ENCODE results near the gene TLK2.
"Not testable (repeated sequence)": the region's sequence is repeated elsewhere in the genome, so short reads cannot be mapped to it uniquely, and the experiment has no call there.

TLK2 gene

DNA sequence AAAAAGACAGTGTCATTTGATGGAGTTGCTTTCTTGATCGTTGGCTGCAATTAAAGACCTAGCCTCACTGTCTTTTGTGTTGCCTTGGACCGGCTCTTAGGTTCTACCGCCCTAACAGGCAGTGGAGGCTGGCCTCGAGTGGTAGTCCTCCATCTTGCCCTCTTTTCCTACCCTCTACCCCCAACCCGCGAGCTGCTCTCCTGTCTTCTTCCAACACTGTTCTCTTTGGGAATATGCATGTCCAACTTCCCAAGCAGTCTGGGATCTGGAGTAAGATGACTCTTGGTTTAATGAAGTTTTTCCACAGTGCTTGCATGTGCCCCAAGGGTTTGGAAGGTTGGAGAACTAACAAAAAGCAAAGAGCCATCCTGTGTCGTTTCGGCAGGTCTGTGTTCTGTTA lies 1.5 kb upstream of the TLK2 start:
- H2AFZ ChIP-seq (ENCODE audit: low read length); H3K18ac ChIP-seq (ENCODE audit: low read length); H2BK15ac ChIP-seq (ENCODE audit: low read length); DNase-seq (ENCODE audit: low spot score); H3K27ac ChIP-seq (replicated peaks; ENCODE audit: low read length); H3K27me3 ChIP-seq (ENCODE audit: control insufficient read depth in 3 of 3, insufficient read depth in 3 of 3, low read depth in 1 of 3, low read length in 3 of 3); H3K79me1 ChIP-seq (ENCODE audit: low read depth, low read length); H2BK5ac ChIP-seq (ENCODE audit: low read length); H4K8ac ChIP-seq (ENCODE audit: low read depth, low read length); H2BK12ac ChIP-seq (ENCODE audit: low read length); H3K23ac ChIP-seq (ENCODE audit: low read depth, low read length, poor library complexity); H3K9me3 ChIP-seq (replicated peaks in 1 of 2; ENCODE audit: control insufficient read depth in 2 of 2, insufficient read depth in 1 of 2, low read depth in 1 of 2, low read length in 2 of 2); H3K4me1 ChIP-seq (ENCODE audit: control insufficient read depth in 2 of 2, insufficient read depth in 1 of 2, low read depth in 1 of 2, low read length in 2 of 2); H4K91ac ChIP-seq (ENCODE audit: low read depth, low read length, poor library complexity); H3K4ac ChIP-seq (ENCODE audit: low read length); H3K14ac ChIP-seq (ENCODE audit: low read length); H2BK120ac ChIP-seq (ENCODE audit: low read depth, low read length); H2AK5ac ChIP-seq (ENCODE audit: low read depth, low read length); H3K9ac ChIP-seq (ENCODE audit: low read depth, low read length, poor library complexity): not testable (repeated sequence)
- peak overlapping the region in 1 of 2 donors; percentile 54 for H3K4me3 ChIP-seq (ENCODE audit: low read length in 2 of 2)
- peaks cover 1 to 23% of the 10 kb centered on the region in 2 donors for H3K36me3 ChIP-seq (replicated peaks in 1 of 2; ENCODE audit: control insufficient read depth in 2 of 2, insufficient read depth in 2 of 2, low read length in 2 of 2)
- H3K4me2 ChIP-seq (ENCODE audit: insufficient read depth, low read length, poor library complexity, severe bottlenecking), result peak overlapping the region; percentile 11
- no CpG with 5 or more reads among the region's 8 CpGs for WGBS, 2 donors (ENCODE audit: extremely low coverage in 2 of 2, insufficient read length in 2 of 2, insufficient replicate concordance in 1 of 2)

DNA sequence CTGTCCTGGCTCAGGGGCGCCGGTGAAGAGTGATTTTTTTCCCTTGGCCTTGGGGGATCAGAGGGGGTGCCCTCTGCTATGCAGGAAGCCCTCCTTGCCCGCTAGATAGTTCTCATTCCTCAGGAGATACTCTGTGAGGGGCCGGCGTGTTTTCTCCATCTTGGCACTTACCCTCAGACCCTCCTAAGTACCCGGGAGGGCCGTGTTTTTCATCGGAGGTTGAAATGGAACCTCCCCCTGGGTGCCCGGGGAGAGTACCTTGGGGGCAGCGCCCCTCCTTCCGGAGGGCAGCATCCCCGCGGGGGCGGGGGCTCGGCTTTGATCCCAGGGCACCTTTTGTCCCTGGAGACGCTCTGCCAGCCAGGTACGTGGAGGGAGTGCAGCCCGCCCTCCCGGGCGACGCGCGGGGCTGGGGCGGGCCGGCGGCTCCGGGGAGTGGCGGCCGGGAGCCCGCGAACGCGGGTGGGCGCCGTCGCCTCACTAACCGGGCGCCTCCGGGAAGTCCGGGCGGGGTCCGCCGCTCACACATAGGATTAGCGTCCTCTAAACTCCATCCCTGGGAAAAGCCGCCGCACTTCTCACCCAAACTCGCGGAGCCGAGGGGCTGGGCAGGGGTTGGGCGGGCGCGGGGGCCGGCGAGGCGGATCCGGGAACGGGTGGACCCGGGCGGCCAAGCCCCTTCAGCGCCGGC lies 762 bp upstream of the TLK2 start:
- H2AFZ ChIP-seq (ENCODE audit: low read length), result peak overlapping the region; percentile 86
- H3K27me3 ChIP-seq (ENCODE audit: control insufficient read depth in 3 of 3, insufficient read depth in 3 of 3, low read depth in 1 of 3, low read length in 3 of 3); H3K4ac ChIP-seq (ENCODE audit: low read length); H4K91ac ChIP-seq (ENCODE audit: low read depth, low read length, poor library complexity); H3K27ac ChIP-seq (replicated peaks; ENCODE audit: low read length); H4K8ac ChIP-seq (ENCODE audit: low read depth, low read length); H3K14ac ChIP-seq (ENCODE audit: low read length); H2BK120ac ChIP-seq (ENCODE audit: low read depth, low read length); DNase-seq (ENCODE audit: low spot score); H2BK15ac ChIP-seq (ENCODE audit: low read length); H3K4me1 ChIP-seq (ENCODE audit: control insufficient read depth in 2 of 2, insufficient read depth in 1 of 2, low read depth in 1 of 2, low read length in 2 of 2); H2AK5ac ChIP-seq (ENCODE audit: low read depth, low read length); H2BK5ac ChIP-seq (ENCODE audit: low read length); H2BK12ac ChIP-seq (ENCODE audit: low read length); H3K9me3 ChIP-seq (replicated peaks in 1 of 2; ENCODE audit: control insufficient read depth in 2 of 2, insufficient read depth in 1 of 2, low read depth in 1 of 2, low read length in 2 of 2); H3K79me1 ChIP-seq (ENCODE audit: low read depth, low read length): not testable (repeated sequence)
- peak overlapping the region; percentile 62 for H3K4me2 ChIP-seq (ENCODE audit: insufficient read depth, low read length, poor library complexity, severe bottlenecking)
- H3K4me3 ChIP-seq (ENCODE audit: low read length in 2 of 2), result peak overlapping the region; percentile 54 to 86
- peak overlapping the region; percentile 60 for H3K9ac ChIP-seq (ENCODE audit: low read depth, low read length, poor library complexity)
- H3K36me3 ChIP-seq (replicated peaks in 1 of 2; ENCODE audit: control insufficient read depth in 2 of 2, insufficient read depth in 2 of 2, low read length in 2 of 2), result peaks cover 2 to 30% of the 10 kb centered on the region in 2 donors
- peak overlapping the region; percentile 55 for H3K23ac ChIP-seq (ENCODE audit: low read depth, low read length, poor library complexity)
- peak overlapping the region; percentile 57 for H3K18ac ChIP-seq (ENCODE audit: low read length)
- WGBS, 2 donors (ENCODE audit: extremely low coverage in 2 of 2, insufficient read length in 2 of 2, insufficient replicate concordance in 1 of 2), result no CpG with 5 or more reads among the region's 61 CpGs

DNA sequence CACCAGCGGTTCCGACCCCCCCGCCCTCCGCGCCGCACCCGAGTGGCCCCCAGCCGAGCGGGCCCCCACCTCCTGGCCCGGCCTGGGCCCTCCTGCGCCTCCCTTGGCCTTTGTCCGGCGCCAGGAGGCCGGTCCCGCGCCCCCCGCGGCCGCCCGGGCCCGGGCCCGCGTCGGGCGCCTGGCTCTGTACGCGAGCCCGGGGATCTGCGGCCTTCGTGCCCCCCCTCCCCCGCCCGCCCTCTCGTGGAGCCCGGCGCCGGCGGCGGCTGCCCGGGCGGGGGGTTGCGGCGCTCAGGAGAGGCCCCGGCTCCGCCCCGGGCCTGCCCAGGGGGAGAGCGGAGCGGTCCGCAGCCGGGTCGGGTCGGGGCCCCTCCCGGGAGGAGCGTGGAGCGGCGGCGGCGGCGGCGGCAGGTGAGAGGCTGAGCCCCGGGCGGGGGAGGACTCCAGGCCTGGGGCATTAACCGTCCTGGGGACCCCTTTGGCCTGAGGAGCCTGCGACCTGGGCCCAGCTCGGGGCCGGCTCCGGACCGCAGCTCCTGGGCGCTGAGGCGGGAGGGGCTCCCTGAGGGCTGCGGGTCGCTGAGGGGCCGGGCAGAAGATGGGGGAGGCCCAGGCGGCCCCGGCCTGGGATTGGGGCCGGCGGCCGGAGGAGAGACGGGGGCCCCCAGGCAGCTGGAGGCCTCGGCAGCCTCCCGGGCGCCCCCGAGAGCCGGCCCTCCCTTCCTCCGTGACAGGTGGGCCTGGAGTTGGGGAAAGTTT lies 434 bp downstream of the TLK2 start:
- peaks cover 2 to 35% of the 10 kb centered on the region in 2 donors for H3K36me3 ChIP-seq (replicated peaks in 1 of 2; ENCODE audit: control insufficient read depth in 2 of 2, insufficient read depth in 2 of 2, low read length in 2 of 2)
- H3K4ac ChIP-seq (ENCODE audit: low read length); H3K4me1 ChIP-seq (ENCODE audit: control insufficient read depth in 2 of 2, insufficient read depth in 1 of 2, low read depth in 1 of 2, low read length in 2 of 2); H2BK12ac ChIP-seq (ENCODE audit: low read length); H3K27me3 ChIP-seq (ENCODE audit: control insufficient read depth in 3 of 3, insufficient read depth in 3 of 3, low read depth in 1 of 3, low read length in 3 of 3); H3K9me3 ChIP-seq (replicated peaks in 1 of 2; ENCODE audit: control insufficient read depth in 2 of 2, insufficient read depth in 1 of 2, low read depth in 1 of 2, low read length in 2 of 2); DNase-seq (ENCODE audit: low spot score); H2BK120ac ChIP-seq (ENCODE audit: low read depth, low read length); H3K14ac ChIP-seq (ENCODE audit: low read length); H4K8ac ChIP-seq (ENCODE audit: low read depth, low read length); H2BK5ac ChIP-seq (ENCODE audit: low read length); H2AK5ac ChIP-seq (ENCODE audit: low read depth, low read length); H3K27ac ChIP-seq (replicated peaks; ENCODE audit: low read length); H3K79me1 ChIP-seq (ENCODE audit: low read depth, low read length); H4K91ac ChIP-seq (ENCODE audit: low read depth, low read length, poor library complexity); H2BK15ac ChIP-seq (ENCODE audit: low read length); H3K23ac ChIP-seq (ENCODE audit: low read depth, low read length, poor library complexity): not testable (repeated sequence)
- H2AFZ ChIP-seq (ENCODE audit: low read length), result peak overlapping the region; percentile 59
- H3K4me3 ChIP-seq (ENCODE audit: low read length in 2 of 2), result peak overlapping the region; percentile 66 to 85
- peak overlapping the region; percentile 54 for H3K4me2 ChIP-seq (ENCODE audit: insufficient read depth, low read length, poor library complexity, severe bottlenecking)
- no CpG with 5 or more reads among the region's 84 CpGs for WGBS, 2 donors (ENCODE audit: extremely low coverage in 2 of 2, insufficient read length in 2 of 2, insufficient replicate concordance in 1 of 2)
- H3K18ac ChIP-seq (ENCODE audit: low read length), result peak overlapping the region; percentile 76
- peak overlapping the region; percentile 44 for H3K9ac ChIP-seq (ENCODE audit: low read depth, low read length, poor library complexity)

DNA sequence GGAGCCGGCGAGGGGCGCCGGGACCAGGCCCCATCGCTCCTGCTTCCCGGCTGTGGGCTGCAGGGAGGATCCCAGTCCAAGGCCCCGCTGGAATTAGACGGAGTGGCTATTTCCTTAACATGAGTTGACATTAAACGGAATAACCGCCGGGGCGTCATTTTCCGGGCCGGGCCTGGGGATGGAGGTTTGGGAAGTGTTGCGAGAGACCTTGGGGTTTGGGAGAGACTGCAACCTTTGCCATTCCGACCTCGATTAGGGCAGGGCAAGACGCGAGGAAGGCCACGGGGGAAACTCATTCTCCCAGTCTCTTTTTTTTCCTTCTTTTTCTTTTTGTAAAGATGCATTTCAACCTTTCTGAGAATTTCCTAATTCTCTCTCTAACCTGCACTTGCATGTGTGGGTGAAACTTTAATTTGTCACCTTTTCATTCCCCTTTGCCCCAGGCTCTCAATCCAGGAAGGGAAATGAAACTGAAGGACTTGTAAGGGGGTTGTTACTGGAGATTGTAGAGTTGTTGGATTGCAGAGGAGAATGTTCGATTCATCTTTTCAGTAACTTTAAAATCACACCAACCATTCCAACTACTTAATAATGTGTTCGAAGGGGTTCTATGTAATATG lies 1.1 kb downstream of the TLK2 start:
- WGBS, 2 donors (ENCODE audit: extremely low coverage in 2 of 2, insufficient read length in 2 of 2, insufficient replicate concordance in 1 of 2), result no CpG with 5 or more reads among the region's 22 CpGs
- not testable (repeated sequence) for H3K4me1 ChIP-seq (ENCODE audit: control insufficient read depth in 2 of 2, insufficient read depth in 1 of 2, low read depth in 1 of 2, low read length in 2 of 2); H3K4ac ChIP-seq (ENCODE audit: low read length); H3K9ac ChIP-seq (ENCODE audit: low read depth, low read length, poor library complexity); H2AK5ac ChIP-seq (ENCODE audit: low read depth, low read length); H3K27me3 ChIP-seq (ENCODE audit: control insufficient read depth in 3 of 3, insufficient read depth in 3 of 3, low read depth in 1 of 3, low read length in 3 of 3); H3K9me3 ChIP-seq (replicated peaks in 1 of 2; ENCODE audit: control insufficient read depth in 2 of 2, insufficient read depth in 1 of 2, low read depth in 1 of 2, low read length in 2 of 2); H4K8ac ChIP-seq (ENCODE audit: low read depth, low read length); H2BK120ac ChIP-seq (ENCODE audit: low read depth, low read length); DNase-seq (ENCODE audit: low spot score); H3K23ac ChIP-seq (ENCODE audit: low read depth, low read length, poor library complexity); H4K91ac ChIP-seq (ENCODE audit: low read depth, low read length, poor library complexity); H2BK15ac ChIP-seq (ENCODE audit: low read length); H2BK5ac ChIP-seq (ENCODE audit: low read length); H3K14ac ChIP-seq (ENCODE audit: low read length); H2BK12ac ChIP-seq (ENCODE audit: low read length); H3K18ac ChIP-seq (ENCODE audit: low read length); H3K79me1 ChIP-seq (ENCODE audit: low read depth, low read length)
- H3K27ac ChIP-seq (replicated peaks; ENCODE audit: low read length), result peak overlapping the region; percentile 20
- peak overlapping the region; percentile 59 for H2AFZ ChIP-seq (ENCODE audit: low read length)
- peak overlapping the region; percentile 54 for H3K4me2 ChIP-seq (ENCODE audit: insufficient read depth, low read length, poor library complexity, severe bottlenecking)
- H3K36me3 ChIP-seq (replicated peaks in 1 of 2; ENCODE audit: control insufficient read depth in 2 of 2, insufficient read depth in 2 of 2, low read length in 2 of 2), result peaks cover 2 to 35% of the 10 kb centered on the region in 2 donors
- peak overlapping the region; percentile 66 to 85 for H3K4me3 ChIP-seq (ENCODE audit: low read length in 2 of 2)

Data from neuronal stem cell (in vitro differentiated cells).